ENCODE measurements around the gene NCAPD2. TPM values are rescaled to one million over a fixed set of nuclear protein-coding genes. Genes with fewer than 3 reads are reported as not detected.

Gene NCAPD2
- polyA plus RNA-seq, 1 of the 3 experiments (the other 2 are of a cell fraction) = 46.9 TPM

- Histone ChIP-seq H2AFZ (ENCODE audit: low read depth) (no peak overlapping the region), H3K9me3 (no peaks in the 10 kb centered on the region), H3F3A (replicated peaks; ENCODE audit: insufficient read depth) (peaks cover 4% of the 10 kb centered on the region), H3K9me2 (no peaks in the 10 kb centered on the region), H3K27ac (ENCODE audit: low read depth in 2 of 2, low read length in 1 of 2) (no peak overlapping the region), H3K4me1 (ENCODE audit: control insufficient read depth in 1 of 2, insufficient read depth in 2 of 2, low read depth in 1 of 2, low read length in 1 of 2) (no peaks in the 10 kb centered on the region), H3K4me2 (no peak overlapping the region), H3K4me3 (ENCODE audit: low read depth in 2 of 2, low read length in 1 of 2) (no peak overlapping the region), H3K36me3 (replicated peaks in 1 of 2; ENCODE audit: control insufficient read depth in 1 of 2, insufficient read depth in 2 of 2, low read length in 1 of 2) (peaks cover 51 to 59% of the 10 kb centered on the region in 2 experiments), H4K20me1 (ENCODE audit: insufficient read depth) (no peaks in the 10 kb centered on the region), H3K27me3 (ENCODE audit: insufficient read depth) (no peaks in the 10 kb centered on the region), H3K9ac (no peak overlapping the region), H3K79me2 (ENCODE audit: insufficient read depth) (peaks cover 9% of the 10 kb centered on the region; the same call in 1 of the 2 replicates)
- TF ChIP-seq USF2 (IDR thresholded peaks at IDR 0.05; ENCODE audit: borderline replicate concordance, low read depth, low read length) (no peak), RFX5 (IDR thresholded peaks at IDR 0.05; ENCODE audit: low read length) (no peak), FOSL2 (IDR thresholded peaks at IDR 0.05; ENCODE audit: borderline replicate concordance, low read depth) (no peak), YY1 (IDR thresholded peaks at IDR 0.05; ENCODE audit: low read depth) (no peak), REST (IDR thresholded peaks at IDR 0.05; ENCODE audit: low read depth, low read length) (no peak), ZBTB33 (IDR thresholded peaks at IDR 0.05; ENCODE audit: borderline replicate concordance, low read depth) (no peak), NFIC (IDR thresholded peaks at IDR 0.05; ENCODE audit: borderline replicate concordance) (no peak), RXRA (IDR thresholded peaks at IDR 0.05; ENCODE audit: borderline replicate concordance, low read depth) (no peak)
- ChIA-PET POLR2A (interaction anchor here (1.5 kb wide), 1 partner anchor 11 kb away, joined by 5 read pairs; the partner anchor contains the start of gene TAPBPL), CTCF (interaction anchor here (0.6 to 1.1 kb wide), 8 partner anchors 22 to 682 kb away, joined by 3 to 6 read pairs (median 3); no protein-coding TSS in a partner anchor)
- 92% methylated on average over 14 of the region's 14 CpGs for WGBS (ENCODE audit: low lambda C conversion rate)
- no peak for DNase-seq
These were observed 31.5 kb upstream of the NCAPD2 start for GRCh38 chr12:6462234-6462995.
